Keratinocyte (primary cell): ENCODE results near the gene PRR18.

Source experiments
- EZH2 ChIP-seq: IDR thresholded peaks from one replicate; pipeline ENCODE4 v1.6.1; 2012; ENCODE audit warnings: inconsistent platforms, mild to moderate bottlenecking, low read length, moderate library complexity
- TF ChIP-seq, protein P1 (sequence below), 3 experiments: IDR thresholded peaks in 1 of 3; conservative IDR thresholded peaks in 1 of 3; optimal IDR thresholded peaks in 1 of 3; 2 replicates in 2 of 3; 3 replicates in 1 of 3; pipeline versions ENCODE3 to v1.5.1; 2011; ENCODE audit warnings: low read length in 3 of 3, mild to moderate bottlenecking in 3 of 3, moderate library complexity in 2 of 3, control low read depth in 1 of 3, inconsistent platforms in 1 of 3; ENCODE audit not compliant: insufficient read depth in 2 of 3; ENCODE audit errors: extremely low read depth in 1 of 3

DNA sequence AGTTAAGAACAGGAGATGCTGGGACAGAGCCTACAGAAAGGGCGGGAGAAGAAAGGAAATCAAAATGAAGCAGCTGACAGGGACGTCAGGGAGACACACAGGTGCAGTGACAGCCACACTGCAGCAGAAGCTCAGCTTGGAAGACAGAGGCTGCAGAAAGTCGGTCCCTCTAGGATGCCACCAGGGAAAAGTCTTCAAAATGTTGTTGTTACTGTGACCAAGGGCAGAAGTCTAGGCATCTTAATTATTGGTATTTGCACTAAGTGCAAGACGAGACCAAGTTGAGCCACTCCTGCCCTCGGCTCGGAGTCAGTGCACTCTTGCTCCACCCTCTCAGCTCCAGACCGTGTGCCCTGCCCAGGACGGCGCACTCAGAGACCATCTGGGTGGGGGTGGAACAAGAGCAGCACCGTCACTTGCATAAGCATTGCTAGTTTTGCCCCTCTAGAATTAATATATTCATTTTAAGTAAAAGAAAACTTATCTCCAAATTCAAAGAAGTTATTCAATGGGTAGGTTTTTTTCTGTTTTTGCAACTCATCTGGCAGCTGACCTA, 2.6 kb downstream of the PRR18 start:
- TF ChIP-seq, protein P1, sequence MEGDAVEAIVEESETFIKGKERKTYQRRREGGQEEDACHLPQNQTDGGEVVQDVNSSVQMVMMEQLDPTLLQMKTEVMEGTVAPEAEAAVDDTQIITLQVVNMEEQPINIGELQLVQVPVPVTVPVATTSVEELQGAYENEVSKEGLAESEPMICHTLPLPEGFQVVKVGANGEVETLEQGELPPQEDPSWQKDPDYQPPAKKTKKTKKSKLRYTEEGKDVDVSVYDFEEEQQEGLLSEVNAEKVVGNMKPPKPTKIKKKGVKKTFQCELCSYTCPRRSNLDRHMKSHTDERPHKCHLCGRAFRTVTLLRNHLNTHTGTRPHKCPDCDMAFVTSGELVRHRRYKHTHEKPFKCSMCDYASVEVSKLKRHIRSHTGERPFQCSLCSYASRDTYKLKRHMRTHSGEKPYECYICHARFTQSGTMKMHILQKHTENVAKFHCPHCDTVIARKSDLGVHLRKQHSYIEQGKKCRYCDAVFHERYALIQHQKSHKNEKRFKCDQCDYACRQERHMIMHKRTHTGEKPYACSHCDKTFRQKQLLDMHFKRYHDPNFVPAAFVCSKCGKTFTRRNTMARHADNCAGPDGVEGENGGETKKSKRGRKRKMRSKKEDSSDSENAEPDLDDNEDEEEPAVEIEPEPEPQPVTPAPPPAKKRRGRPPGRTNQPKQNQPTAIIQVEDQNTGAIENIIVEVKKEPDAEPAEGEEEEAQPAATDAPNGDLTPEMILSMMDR (optimal IDR thresholded peaks at IDR 0.05 in 1 of 3, IDR thresholded peaks at IDR 0.05 in 1 of 3, conservative IDR thresholded peaks at IDR 0.05 in 1 of 3; ENCODE audit: extremely low read depth in 1 of 3, insufficient read depth in 2 of 3, low read length in 3 of 3) = no peak
- TF ChIP-seq EZH2 = no peak
